Left ventricle myocardium inferior (tissue), 1 donor: ENCODE data around the gene GPD2. TPM values are rescaled to one million over a fixed set of nuclear protein-coding genes. Genes with fewer than 3 reads are reported as not detected.
A peak's percentile ranks its signal among the peaks of the same experiment; 100 is the strongest.

Experiments used
- DNase-seq: peaks from one replicate; pipeline ENCODE4 v3.0.0-alpha.2; 2020
- H3K27ac ChIP-seq: fragments of 200-600 bp; replicated peaks from 2 replicates; pipeline ENCODE4 v1.8.0; 2021
- H3K27me3 ChIP-seq: fragments of 200-600 bp; 2 replicates; pipeline ENCODE4 v1.8.0; 2021; ENCODE audit warnings: low read depth
- H3K36me3 ChIP-seq: fragments of 200-600 bp; 2 replicates; pipeline ENCODE4 v1.8.0; 2021
- H3K4me1 ChIP-seq: fragments of 200-600 bp; 2 replicates; pipeline ENCODE4 v1.8.0; 2021
- H3K4me3 ChIP-seq: fragments of 200-600 bp; 2 replicates; pipeline ENCODE4 v1.8.0; 2021; ENCODE audit warnings: mild to moderate bottlenecking, moderate library complexity
- H3K9me3 ChIP-seq: fragments of 200-600 bp; replicated peaks from 2 replicates; pipeline ENCODE4 v1.8.0; 2021
- intact Hi-C: fragments of 100-400 bp; cut with micrococcal nuclease; formaldehyde crosslinking; loops from one replicate; pipeline ENCODE4 v1.11.0; 2022
- total RNA-seq: library from RNA; stranded (reverse); fragmentation: NEBNext Ultra II Directional; extraction: Animal tissue kit (Norgen Biotek cat#: 25700); gene quantifications from one replicate; pipeline ENCODE4 v1.2.1, GENCODE V29; 2021
- TF ChIP-seq, protein P1 (sequence below): fragments of 200-600 bp; IDR thresholded peaks from 2 replicates; pipeline ENCODE4 v1.8.0; 2021; ENCODE audit warnings: antibody characterized with exemption, mild to moderate bottlenecking, borderline replicate concordance
- donor health status: DM: no; HTN: yes; CAD: no; lungs with severe emphysema.

The GPD2 gene
- total RNA-seq, 1 donor from 2014 or later = 14.4 TPM

DNA sequence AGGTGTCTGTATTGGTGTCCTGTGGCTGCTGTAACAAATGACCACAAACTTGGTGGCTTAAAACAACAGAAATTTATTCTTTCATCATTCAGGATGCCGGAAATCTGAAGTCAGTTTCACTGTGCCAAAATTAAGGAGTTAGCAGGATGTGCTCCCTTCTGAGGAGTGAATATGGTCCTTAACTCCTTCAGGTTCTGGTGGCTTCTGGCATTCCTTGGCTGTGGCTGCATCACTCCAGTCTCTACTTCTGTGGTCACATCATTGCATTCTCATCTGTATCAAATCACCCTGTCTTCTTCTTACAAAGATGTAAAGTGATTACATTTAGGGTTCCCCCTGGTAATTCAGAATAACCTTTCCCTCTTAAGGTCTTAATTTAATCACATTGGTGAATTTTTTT lies 12.6 kb downstream of the GPD2 start:
- TF ChIP-seq, protein P1, sequence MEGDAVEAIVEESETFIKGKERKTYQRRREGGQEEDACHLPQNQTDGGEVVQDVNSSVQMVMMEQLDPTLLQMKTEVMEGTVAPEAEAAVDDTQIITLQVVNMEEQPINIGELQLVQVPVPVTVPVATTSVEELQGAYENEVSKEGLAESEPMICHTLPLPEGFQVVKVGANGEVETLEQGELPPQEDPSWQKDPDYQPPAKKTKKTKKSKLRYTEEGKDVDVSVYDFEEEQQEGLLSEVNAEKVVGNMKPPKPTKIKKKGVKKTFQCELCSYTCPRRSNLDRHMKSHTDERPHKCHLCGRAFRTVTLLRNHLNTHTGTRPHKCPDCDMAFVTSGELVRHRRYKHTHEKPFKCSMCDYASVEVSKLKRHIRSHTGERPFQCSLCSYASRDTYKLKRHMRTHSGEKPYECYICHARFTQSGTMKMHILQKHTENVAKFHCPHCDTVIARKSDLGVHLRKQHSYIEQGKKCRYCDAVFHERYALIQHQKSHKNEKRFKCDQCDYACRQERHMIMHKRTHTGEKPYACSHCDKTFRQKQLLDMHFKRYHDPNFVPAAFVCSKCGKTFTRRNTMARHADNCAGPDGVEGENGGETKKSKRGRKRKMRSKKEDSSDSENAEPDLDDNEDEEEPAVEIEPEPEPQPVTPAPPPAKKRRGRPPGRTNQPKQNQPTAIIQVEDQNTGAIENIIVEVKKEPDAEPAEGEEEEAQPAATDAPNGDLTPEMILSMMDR = no peak
- H3K27me3 ChIP-seq = no peaks in the 10 kb centered on the region
- no peak for DNase-seq
- H3K9me3 ChIP-seq = no peaks in the 10 kb centered on the region
- H3K4me1 ChIP-seq = peaks cover 7% of the 10 kb centered on the region
- H3K4me3 ChIP-seq = no peak overlapping the region
- no peaks in the 10 kb centered on the region for H3K36me3 ChIP-seq
- H3K27ac ChIP-seq = no peak overlapping the region
- intact Hi-C loops = no loop called here

DNA sequence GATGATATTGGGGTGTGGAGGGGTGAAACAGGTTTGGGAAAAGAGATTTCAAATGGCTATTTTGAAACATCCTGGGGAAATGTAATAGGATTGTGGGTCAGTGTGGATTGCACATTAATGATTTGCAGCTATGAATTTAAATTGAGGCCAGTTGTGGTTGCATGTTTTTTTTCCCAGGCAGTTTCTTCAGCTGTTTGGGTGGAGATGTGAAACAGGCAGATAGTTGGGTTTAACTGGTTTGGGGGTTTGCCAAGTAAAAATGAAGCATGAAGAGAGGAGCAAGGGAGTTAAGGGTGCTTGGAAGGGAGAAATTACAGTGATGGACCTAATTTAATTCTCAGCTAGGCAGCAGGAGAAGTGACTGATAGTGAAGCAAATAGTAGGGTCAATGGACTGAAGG lies 16.8 kb downstream of the GPD2 start:
- Histone ChIP-seq H3K4me1 (peaks cover 14% of the 10 kb centered on the region), H3K27me3 (no peaks in the 10 kb centered on the region), H3K9me3 (no peaks in the 10 kb centered on the region), H3K27ac (no peak overlapping the region), H3K36me3 (no peaks in the 10 kb centered on the region), H3K4me3 (no peak overlapping the region)
- intact Hi-C loops = no loop called here
- TF ChIP-seq, protein P1 = no peak
- no peak for DNase-seq

GRCh38 chr2:156455361-156455975 lies 19.3 kb downstream of the GPD2 start:
- no peak overlapping the region for H3K4me3 ChIP-seq
- H3K27me3 ChIP-seq = no peaks in the 10 kb centered on the region
- TF ChIP-seq, protein P1 = no peak
- no peaks in the 10 kb centered on the region for H3K9me3 ChIP-seq
- peaks cover 36% of the 10 kb centered on the region for H3K4me1 ChIP-seq
- DNase-seq = no peak
- H3K36me3 ChIP-seq = no peaks in the 10 kb centered on the region
- H3K27ac ChIP-seq = no peak overlapping the region
- intact Hi-C loops = no loop called here

DNA sequence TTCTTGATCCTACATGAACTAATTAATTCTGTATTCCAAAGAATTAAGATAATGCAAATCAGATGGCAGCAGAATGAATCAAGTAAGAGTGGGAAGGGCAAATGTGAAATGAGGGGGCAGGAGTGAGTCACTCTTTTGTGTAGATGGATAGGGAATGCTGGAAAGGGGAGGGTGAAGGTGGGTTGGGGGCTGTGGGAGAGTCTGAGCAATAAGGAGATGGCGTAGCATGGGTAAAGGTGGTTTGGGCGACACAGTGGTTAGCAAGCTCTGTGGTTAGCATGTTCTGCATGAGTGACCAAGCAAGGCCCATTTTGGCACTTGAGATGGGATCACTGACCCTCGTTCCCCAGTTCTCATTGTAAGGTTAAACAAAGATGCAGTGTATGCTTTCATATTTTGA lies 20.4 kb downstream of the GPD2 start:
- Histone ChIP-seq H3K4me3 (no peak overlapping the region), H3K27ac (no peak overlapping the region), H3K4me1 (peaks cover 40% of the 10 kb centered on the region), H3K36me3 (no peaks in the 10 kb centered on the region), H3K9me3 (no peaks in the 10 kb centered on the region), H3K27me3 (no peaks in the 10 kb centered on the region)
- intact Hi-C loops = no loop called here
- TF ChIP-seq, protein P1 = no peak
- DNase-seq = no peak

- DNase-seq = no peak
- intact Hi-C loops = no loop called here
- peak overlapping the region; percentile 41 for H3K27ac ChIP-seq
Measured at GRCh38 chr2:156457523-156458517, 21.6 kb downstream of the GPD2 start.

More at GRCh38 chr2:156457523-156458517, 21.6 kb downstream of the GPD2 start:
- Histone ChIP-seq H3K4me1 (peaks cover 40% of the 10 kb centered on the region), H3K4me3 (no peak overlapping the region), H3K27me3 (no peaks in the 10 kb centered on the region), H3K9me3 (no peaks in the 10 kb centered on the region), H3K36me3 (no peaks in the 10 kb centered on the region)
- TF ChIP-seq, protein P1 = peak; percentile 33
